ENCODE results near the gene ANO4.
"Not testable (repeated sequence)": the region's sequence is repeated elsewhere in the genome, so short reads cannot be mapped to it uniquely, and the experiment has no call there.

The ANO4 gene

GRCh38 chr12:101111441-101111840 is 316.9 kb downstream of the ANO4 start:
- H3K4me3 ChIP-seq: no peak overlapping the region
- no peak for DNase-seq (ENCODE audit: low spot score)
- TF ChIP-seq, protein P1, sequence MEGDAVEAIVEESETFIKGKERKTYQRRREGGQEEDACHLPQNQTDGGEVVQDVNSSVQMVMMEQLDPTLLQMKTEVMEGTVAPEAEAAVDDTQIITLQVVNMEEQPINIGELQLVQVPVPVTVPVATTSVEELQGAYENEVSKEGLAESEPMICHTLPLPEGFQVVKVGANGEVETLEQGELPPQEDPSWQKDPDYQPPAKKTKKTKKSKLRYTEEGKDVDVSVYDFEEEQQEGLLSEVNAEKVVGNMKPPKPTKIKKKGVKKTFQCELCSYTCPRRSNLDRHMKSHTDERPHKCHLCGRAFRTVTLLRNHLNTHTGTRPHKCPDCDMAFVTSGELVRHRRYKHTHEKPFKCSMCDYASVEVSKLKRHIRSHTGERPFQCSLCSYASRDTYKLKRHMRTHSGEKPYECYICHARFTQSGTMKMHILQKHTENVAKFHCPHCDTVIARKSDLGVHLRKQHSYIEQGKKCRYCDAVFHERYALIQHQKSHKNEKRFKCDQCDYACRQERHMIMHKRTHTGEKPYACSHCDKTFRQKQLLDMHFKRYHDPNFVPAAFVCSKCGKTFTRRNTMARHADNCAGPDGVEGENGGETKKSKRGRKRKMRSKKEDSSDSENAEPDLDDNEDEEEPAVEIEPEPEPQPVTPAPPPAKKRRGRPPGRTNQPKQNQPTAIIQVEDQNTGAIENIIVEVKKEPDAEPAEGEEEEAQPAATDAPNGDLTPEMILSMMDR (IDR thresholded peaks at IDR 0.05): no peak

DNA sequence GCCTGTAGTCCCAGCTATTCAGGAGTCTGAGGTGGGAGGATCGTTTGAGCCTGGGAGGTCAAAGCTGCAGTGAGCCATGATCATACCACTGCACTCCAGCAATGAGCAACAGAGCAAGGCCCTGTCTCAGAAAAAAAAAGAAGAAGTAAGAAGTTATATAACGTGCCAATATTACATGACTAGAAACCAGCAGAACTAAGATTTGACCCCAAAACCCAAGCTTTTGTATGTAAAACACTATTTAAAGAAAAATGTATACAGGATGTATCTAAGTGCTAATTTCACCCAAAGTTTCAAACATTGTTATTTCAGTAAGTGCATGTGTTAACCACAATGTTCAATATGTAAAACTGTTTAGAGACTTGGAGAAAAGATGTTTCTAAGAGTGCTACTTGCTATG is 320.8 kb downstream of the ANO4 start:
- no peak for DNase-seq (ENCODE audit: low spot score)
- TF ChIP-seq, protein P1 (IDR thresholded peaks at IDR 0.05): no peak
- Histone ChIP-seq H3K4me3 (no peak overlapping the region), H3K27ac (no peak overlapping the region)

More at GRCh38 chr12:101111441-101111840, 316.9 kb downstream of the ANO4 start:
- H3K27ac ChIP-seq: no peak overlapping the region

GRCh38 chr12:101116911-101117310 is 322.3 kb downstream of the ANO4 start:
- DNase-seq (ENCODE audit: low spot score): no peak
- TF ChIP-seq, protein P1 (IDR thresholded peaks at IDR 0.05): no peak
- no peak overlapping the region for H3K4me3 ChIP-seq
- H3K27ac ChIP-seq: no peak overlapping the region

DNA sequence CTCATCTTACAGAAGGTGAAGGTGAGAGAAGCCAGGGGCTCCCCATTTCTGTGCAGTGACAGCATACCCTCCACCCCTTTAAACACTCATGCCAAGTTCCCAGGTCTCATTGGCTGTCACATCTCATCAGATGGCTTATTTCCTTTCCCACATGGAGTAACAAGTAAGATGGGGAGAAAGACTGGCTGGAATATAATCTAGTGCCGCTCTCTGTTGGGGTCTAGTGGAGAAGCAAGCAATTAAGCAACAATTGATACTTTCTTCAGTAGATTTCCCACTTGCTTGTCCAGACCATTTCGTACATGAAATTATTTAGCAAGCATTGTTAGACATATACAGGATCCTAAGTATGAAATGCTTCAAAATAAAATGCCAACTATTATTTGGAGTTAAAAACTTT is 323.3 kb downstream of the ANO4 start:
- Histone ChIP-seq H3K4me3 (no peak overlapping the region), H3K27ac (no peak overlapping the region)
- TF ChIP-seq, protein P1 (IDR thresholded peaks at IDR 0.05): no peak
- DNase-seq (ENCODE audit: low spot score): no peak

- no peak overlapping the region for H3K4me3 ChIP-seq
These were observed 333.1 kb downstream of the ANO4 start for GRCh38 chr12:101127521-101128219.

DNA sequence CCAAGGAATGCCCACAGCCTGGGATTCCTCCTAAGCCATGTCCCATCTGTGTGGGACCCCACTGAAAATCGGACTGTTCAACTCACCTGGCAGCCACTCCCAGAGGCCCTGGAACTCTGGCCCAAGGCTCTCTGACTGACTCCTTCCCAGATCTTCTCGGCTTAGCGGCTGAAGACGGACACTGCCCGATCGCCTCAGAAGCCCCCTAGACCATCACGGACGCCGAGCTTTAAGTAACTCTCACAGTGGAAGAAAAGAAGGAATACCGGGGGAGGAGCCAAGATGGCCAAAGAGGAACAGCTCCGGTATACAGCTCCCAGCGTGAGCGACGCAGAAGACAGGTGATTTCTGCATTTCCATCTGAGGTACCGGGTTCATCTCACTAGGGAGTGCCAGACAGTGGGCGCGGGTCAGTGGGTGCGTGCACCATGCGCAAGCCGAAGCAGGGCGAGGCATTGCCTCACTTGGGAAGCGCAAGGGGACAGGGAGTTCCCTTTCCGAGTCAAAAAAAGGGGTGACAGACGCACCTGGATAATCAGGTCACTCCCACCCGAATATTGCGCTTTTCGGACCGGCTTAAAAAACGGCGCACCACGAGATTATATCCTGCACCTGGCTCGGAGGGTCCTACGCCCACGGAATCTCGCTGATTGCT is 351.3 kb downstream of the ANO4 start:
- not testable (repeated sequence) for DNase-seq (ENCODE audit: low spot score); H3K4me3 ChIP-seq; H3K27ac ChIP-seq

More at GRCh38 chr12:101127521-101128219, 333.1 kb downstream of the ANO4 start:
- no peak for DNase-seq (ENCODE audit: low spot score)
- H3K27ac ChIP-seq: peak overlapping the region in 1 of 2 donors; percentile 22
- TF ChIP-seq, protein P1 (IDR thresholded peaks at IDR 0.05): no peak

- H3K27ac ChIP-seq: no peak overlapping the region
- no peak overlapping the region for H3K4me3 ChIP-seq
- TF ChIP-seq, protein P1 (IDR thresholded peaks at IDR 0.05): no peak
- DNase-seq (ENCODE audit: low spot score): no peak
These were observed 370.7 kb downstream of the ANO4 start for GRCh38 chr12:101165319-101165718.

All from coronary artery (tissue), 2 donors.